ENCODE data around the gene CDK1.

The CDK1 gene

DNA sequence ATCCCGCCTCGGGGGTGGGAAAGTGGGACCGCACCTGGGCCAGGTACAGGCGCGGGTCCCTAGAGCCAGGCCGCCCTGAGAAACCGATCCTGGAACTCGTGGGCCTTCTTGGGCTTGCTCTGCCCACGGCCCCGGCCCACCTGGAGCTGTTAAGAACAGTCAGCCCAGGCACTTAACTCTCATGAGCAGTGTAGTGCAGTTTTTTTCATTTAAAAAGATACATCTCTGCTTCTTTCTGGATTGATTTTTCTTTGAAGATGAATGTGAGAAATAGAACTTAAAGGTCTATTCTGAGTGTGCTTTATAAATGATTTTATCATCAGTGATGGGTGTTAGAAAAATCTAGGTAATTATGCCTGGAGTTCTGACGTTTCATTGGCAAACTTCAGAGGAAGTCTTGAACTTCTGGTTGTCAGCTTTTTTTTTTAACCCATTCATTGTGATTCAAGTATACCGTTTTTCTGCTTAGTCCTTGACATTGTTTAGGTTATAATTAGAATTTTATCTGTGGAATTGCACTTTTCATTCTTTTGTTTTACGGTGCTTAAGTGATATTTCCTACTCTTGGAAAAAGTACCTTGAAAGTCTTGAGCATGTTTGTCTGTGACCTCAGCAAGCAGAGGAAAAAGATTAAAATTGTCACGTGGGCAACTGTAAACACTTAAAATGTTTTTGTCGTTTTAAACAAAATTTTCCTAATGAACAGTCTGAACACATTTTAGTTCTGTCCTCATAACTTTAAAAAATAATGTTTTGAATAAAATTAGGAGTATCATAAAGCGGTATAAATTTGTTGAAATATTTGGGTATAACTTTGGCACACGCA lies 906 bp downstream of the CDK1 start:
- no peak for DNase-seq (ENCODE audit: low read depth)

DNA sequence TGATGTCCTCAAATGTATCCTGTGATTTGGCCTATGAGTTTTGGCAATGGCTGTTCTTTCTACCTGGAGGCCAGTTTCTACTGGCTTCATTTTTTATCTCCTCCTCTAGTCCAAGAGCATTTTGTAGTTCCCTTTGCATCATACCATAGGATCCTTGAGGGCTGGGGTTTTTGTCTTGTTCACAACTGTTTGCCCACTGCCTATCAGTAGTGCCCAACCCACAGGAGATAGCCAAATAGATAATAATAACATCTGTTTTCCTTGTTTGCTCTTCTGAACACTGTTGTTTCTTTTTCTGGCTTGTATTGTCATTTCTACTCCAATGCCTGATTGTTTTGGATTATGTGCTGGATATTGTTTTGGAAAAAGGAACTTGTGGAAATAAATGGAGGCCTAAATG lies 3.4 kb downstream of the CDK1 start:
- no peak for DNase-seq (ENCODE audit: low read depth)

DNA sequence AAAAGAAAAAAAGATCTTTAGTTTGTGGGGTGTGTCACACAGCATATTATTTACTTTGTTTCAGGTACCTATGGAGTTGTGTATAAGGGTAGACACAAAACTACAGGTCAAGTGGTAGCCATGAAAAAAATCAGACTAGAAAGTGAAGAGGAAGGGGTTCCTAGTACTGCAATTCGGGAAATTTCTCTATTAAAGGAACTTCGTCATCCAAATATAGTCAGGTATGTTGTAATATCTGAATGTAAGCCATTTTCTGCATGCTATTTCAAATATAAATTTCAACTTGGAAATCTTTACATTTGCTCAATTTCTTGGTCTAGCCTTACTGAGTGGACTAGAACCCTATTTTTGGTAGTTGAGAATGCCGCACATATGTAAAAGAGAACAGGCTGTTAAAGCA lies 6.4 kb downstream of the CDK1 start:
- no peak for DNase-seq (ENCODE audit: low read depth)

DNA sequence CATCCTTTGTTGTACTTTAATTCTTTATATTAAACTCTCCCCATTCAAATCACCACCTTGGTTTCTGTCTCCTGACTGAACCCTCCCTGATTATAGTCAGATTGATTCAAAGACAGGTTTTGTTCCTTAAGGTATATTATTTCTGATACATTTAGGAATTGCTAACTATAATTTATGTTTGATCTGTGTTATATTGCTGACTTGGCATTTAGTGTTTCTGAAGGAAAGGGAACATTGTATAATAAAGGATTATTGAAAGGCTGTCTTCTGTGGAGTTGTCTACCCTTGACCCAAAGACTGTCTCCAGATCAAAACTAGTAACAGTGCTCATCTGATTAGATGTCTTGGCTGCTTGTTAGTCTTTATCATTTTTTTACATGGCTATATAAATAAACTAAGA lies 10.3 kb downstream of the CDK1 start:
- DNase-seq (ENCODE audit: low read depth) = no peak

DNA sequence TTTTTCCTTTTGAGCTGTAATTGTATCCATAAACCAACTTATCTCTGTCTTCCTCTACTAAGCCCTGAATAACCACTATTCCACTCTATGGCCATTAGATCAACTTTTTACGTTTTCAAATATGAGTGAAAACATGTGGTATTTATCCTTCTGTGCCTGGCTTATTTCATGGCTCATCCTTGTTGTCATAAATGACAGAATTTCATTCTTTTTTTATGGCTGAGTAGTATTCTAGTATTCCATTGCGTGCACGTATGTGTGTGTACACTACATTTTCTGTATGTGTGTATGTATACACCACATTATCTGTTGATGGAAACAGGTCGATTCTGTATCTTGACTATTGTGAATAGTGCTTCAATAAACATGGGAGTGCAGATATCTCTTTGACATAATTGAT lies 11.1 kb downstream of the CDK1 start:
- no peak for DNase-seq (ENCODE audit: low read depth)

GRCh38 chr10:60794953-60795352 lies 16.7 kb downstream of the CDK1 start:
- no peak for DNase-seq (ENCODE audit: low read depth)

DNA sequence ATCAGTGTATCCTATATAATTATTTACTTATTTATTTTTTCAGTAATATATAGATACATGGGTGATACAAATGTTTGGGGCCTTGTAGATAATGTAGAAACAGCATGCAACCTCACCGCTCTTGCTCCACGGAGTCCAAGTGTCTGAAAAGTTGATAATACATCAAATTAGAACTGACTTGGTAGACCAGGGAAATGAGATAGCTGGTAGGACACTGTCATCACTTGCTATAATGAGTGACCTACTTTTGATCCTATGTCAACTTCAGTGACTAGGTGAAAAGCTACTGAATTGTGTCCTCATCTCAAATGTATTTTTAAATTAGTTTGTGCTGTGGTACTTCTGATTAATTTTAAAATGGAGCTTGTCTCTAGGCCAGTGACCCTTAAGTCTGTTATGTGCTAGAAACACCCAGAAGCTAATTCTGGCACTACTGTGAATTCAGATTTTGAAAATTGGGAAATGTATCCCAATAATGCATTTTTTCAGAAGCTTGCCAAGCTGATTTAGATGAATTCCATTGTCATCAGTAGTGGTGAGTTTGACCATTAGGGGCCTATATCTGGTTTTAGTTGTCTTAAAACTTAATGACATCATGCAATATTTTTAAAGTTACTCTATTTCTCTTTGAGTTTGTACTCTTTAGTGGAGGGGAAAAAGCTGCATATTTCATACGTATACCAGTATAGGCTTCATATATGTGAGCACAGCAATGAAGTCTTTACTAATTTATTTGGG lies 17.4 kb downstream of the CDK1 start:
- no peak for DNase-seq (ENCODE audit: low read depth)

DNA sequence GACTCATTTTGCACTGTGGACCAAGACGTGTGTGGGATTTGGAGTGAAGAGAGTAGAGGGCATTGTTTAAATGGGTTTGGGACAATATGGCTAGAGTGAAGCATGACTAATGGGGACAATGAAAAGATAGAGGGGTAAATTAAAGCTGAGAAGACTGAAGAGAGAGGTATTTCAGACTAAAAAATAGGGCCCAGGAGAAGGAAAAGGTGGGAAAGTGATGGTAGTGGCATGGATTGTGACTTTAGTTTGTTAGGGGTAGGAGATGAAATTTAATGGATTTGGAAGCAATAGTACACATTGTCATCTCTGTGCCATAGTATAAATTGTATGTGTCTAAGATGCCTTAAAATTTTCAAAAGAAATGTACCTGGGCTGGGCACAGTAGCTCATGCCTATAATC lies 18.2 kb downstream of the CDK1 start:
- DNase-seq (ENCODE audit: low read depth) = no peak

DNA sequence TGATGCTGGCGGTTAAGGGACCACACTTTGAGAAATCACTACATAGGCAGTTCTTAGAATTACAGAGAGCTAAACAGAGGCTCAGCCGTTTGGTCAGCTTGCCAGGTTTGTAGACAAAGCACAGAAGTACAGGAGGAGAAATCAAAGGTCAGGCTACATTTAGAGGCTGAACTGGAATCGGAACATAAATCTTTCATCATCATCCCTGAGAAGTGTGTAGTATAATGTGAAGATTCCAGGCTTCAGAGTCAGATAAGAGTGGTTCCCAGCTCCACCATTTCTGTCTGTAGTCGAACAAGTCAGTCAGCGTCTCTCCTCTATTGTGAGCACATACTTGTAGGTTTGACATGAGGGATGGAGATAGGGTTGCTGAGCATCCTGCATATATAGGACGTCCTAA lies 18.9 kb downstream of the CDK1 start:
- no peak for DNase-seq (ENCODE audit: low read depth)

DNA sequence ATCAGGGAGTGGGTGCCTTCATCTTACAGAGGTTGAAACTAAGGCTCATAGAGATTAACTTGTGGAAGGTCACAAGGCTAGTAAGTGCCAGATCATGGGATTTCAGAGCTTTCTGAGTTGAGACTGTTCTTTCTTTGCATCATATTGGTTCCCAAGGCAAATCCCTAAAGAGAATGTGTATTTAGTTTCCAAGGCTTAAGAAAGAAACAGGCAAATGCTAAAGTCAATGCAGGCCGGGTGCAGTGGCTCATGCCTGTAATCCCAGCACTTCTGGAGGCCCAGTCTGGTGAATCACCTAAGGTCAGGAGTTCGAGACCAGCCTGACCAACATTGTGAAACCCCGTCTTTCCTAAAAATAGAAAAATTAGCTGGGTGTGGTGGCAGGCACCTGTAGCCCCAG lies 19.8 kb downstream of the CDK1 start:
- DNase-seq (ENCODE audit: low read depth) = no peak

- no peak for DNase-seq (ENCODE audit: low read depth)
These were observed 20.6 kb downstream of the CDK1 start for GRCh38 chr10:60798870-60799269.

DNA sequence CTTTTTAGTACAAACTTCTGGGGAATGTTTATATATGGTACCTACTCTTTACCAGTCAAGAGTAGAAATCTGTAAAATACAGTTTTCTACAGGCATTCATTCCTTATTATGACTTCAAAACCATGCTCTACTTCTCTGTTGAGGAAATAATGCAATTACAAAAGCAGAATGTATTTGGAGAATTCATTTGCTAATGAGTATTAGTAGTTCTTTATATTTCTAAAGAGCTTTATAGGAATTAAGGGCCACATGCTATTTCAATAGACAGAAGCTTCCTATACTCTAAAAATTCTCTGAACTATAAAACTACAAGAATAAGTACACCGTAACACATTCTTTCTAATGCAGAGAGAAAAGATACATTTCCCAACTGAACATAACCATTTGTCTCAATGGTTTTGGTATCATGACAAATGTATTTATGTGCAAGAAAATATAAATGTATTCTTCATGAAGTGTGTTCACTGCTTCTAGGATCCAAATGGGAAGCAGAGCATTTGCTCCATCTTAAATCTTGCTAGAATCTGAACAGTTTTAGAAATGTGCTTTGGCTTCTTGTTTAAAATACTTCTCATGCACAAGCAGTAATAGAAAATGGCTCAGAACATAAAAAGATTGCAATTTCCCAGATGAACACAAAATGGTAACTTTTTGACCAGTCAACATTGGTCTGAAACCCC lies 21.8 kb downstream of the CDK1 start:
- DNase-seq (ENCODE audit: low read depth) = no peak

DNA sequence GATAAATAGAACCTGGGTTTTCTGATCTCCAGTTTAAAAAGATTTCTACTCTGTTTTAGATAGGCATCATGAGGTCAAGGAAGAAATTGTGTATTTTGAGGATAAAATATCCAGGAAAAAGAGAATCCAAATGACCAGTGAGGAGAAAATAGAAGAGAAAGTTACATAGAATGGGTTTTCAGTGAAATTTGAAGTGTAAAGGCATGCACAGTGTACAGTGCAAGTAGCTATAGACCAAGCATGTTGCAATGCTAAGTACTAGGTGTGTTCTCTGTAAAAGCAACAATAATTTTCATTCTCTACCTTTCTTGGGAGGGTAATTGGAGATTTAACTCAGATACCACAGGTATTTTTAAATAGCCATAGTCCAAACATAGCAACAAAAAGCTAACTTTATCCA lies 22.6 kb downstream of the CDK1 start:
- no peak for DNase-seq (ENCODE audit: low read depth)

- peak; percentile 47 for DNase-seq (ENCODE audit: low read depth)
These were observed 23.2 kb downstream of the CDK1 start for GRCh38 chr10:60801522-60801921.

DNA sequence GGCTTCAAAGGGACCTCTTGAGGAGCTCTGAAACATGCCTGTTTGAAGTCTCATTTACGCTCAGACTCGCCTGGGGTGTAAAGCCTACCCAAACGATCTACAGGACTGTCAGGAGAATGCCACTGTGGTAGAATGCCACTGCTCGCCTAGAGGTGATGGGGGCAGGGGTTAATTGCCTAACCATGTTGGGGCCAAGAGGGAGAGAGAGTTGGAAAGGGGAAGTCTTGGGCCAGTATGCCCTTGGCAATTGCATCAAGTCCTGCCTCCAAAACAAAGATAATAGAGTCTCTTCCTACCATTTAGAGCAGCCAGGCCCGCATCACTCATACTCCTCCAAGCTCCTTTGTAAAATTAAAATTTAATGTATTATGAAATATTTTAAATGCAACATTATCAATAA lies 25.2 kb downstream of the CDK1 start:
- DNase-seq (ENCODE audit: low read depth) = no peak

DNA sequence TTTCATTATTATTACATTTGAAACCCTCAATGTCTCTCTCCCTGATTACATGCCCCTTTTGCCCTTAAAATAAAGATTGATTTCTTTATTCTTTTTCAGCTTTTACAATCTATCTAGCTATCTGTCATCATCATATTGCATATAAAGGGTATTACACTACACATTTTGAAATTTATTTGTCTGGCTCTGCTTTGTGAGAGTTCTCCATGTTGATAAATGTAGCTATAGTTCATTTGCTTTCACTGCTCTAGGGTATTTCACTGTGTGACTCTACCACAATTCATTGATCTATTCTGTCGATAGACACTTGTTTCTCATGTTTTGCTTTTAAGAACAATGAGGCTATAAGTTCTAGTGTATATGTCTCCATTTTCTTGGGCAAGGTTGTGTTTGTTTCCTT lies 25.6 kb downstream of the CDK1 start:
- no peak for DNase-seq (ENCODE audit: low read depth)

- no peak for DNase-seq (ENCODE audit: low read depth)
These were observed 28.6 kb downstream of the CDK1 start for GRCh38 chr10:60806921-60807320.

GRCh38 chr10:60807499-60807898 lies 29.2 kb downstream of the CDK1 start:
- no peak for DNase-seq (ENCODE audit: low read depth)

GRCh38 chr10:60808036-60808435 lies 29.8 kb downstream of the CDK1 start:
- DNase-seq (ENCODE audit: low read depth) = no peak

DNA sequence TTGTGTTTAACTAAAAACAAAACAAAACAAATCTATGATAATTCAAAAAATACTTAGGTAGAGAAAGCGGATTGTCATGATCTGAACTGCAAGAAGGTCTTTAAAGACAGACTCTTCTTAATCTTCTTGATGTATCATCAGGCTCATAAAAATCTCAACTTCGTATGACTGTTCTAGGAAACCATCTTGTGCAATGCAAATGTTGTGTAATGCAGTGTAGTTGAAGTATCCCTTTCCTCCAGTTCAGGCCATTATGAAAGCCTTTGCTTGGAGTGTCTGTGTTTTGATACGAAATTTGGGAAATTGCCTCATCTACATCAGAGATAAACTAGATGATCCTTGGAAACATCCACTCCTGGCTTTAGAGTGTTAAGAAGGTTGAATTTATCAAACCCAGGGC lies 30.9 kb downstream of the CDK1 start:
- DNase-seq (ENCODE audit: low read depth) = peak; percentile 84

DNA sequence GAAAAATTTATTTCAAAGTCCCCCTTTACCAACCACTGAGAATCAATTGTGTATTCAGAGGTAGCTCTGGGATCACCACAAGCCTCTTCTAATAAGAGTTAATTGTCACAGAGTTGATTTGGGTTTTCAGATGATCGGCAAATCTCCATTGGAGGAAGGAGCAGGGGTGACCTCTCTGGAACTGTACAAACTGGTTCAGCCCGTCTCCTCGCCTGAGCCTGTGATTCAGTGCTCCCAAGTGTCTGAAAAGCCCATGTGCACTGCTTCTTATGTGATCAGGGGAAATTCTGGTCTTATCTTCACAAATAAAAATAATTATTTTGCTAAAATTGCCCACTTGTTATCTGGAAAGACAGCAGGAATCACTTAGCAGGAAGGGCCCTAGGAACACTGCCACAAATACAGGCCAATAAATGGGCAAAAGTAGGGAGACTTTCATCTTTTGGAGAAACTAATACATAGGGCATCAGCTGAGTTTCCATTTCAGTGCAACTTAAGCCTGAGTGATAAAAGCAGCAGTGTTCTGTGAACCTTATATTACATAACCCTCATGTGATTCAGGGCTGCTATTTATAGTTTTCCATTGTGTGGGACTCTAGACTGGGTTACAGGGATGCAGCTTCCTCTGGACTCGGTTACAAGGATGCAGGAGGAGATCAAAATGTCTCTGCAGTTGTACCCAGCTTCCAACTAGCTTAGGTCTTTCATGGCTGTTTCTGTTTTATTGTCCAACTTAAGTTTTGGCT lies 32.3 kb downstream of the CDK1 start:
- no peak for DNase-seq (ENCODE audit: low read depth)

DNA sequence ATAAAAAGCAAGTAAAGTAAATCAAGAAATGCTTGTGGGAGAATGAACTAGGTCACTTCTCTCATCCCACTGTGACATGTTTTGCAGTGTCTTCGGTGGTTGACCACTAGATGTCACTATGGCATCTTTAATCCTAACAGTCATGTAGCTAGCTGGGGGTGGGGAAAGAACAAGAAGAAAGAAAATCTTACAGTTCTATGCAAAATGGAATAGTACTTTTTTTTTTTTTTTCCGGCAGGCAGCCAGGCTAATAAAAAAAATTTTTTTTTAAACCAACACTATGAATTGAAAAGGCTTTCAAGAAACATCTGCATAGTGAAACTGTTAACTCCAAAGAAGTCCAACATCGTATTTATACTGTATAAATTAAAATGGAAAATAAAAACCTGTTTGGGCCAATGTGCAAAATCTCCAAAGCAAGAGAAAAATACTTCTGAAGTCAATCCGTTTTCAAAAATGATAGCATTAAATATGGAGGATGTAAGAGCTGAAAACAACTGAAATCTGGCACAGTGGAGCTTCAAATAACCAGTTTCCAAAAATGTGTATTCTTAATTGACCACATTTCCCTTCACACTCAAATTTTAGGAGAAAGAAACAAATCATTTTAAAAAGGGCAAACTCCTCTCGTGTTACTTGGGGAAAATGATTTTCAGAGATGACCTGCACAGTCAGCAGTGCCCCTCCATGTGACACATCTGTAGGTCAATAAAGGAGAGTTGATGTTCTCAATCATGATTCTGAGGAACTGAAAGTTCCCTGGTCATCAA lies 38.5 kb downstream of the CDK1 start:
- DNase-seq (ENCODE audit: low read depth) = peak; percentile 83
